Progenitor cell of endocrine pancreas (in vitro differentiated cells): Measurements from ENCODE around the gene ARL6IP1. TPM values are rescaled to one million over a fixed set of nuclear protein-coding genes. Genes with fewer than 3 reads are reported as not detected.
A peak's percentile ranks its signal among the peaks of the same experiment; 100 is the strongest.

Experiments used
- DNase-seq: peaks from one replicate; pipeline ENCODE4 v3.0.0; 2021; ENCODE audit warnings: low spot score; ENCODE audit not compliant: unreplicated experiment
- H3K27ac Mint-ChIP-seq: 2 replicates; pipeline ENCODE4 v1.8.0; 2021; ENCODE audit warnings: mild to moderate bottlenecking, moderate library complexity, mixed read lengths
- H3K27me3 Mint-ChIP-seq: 2 replicates; pipeline ENCODE4 v1.8.0; 2021; ENCODE audit warnings: mixed read lengths
- H3K36me3 Mint-ChIP-seq: 2 replicates; pipeline ENCODE4 v1.8.0; 2022; ENCODE audit warnings: mixed read lengths; ENCODE audit not compliant: insufficient read depth
- H3K4me1 Mint-ChIP-seq: 2 replicates; pipeline ENCODE4 v1.8.0; 2021; ENCODE audit warnings: low read depth, mixed read lengths
- H3K4me3 Mint-ChIP-seq: 2 replicates; pipeline ENCODE4 v1.8.0; 2021; ENCODE audit warnings: low read depth, mild to moderate bottlenecking, moderate library complexity, mixed read lengths
- H3K9me3 Mint-ChIP-seq: 2 replicates; pipeline ENCODE4 v1.8.0; 2021; ENCODE audit warnings: low read depth, mixed read lengths
- CTCF ChIP-seq: fragments of 200-600 bp; sonication (generic); IDR thresholded peaks from one replicate; pipeline ENCODE4 v1.5.0; 2021; ENCODE audit warnings: antibody characterized with exemption, mild to moderate bottlenecking; ENCODE audit not compliant: unreplicated experiment
- total RNA-seq: library from RNA; stranded (reverse); gene quantifications from 2 replicates; pipeline ENCODE4 v1.2.1, GENCODE V29; 2021

The ARL6IP1 gene
- total RNA-seq, 1 donor from 2014 or later = 179 TPM

- TF ChIP-seq CTCF = no peak
- Mint-ChIP-seq H3K4me3 (no peak overlapping the region), H3K27ac (no peak overlapping the region), H3K4me1 (peaks cover 6% of the 10 kb centered on the region), H3K27me3 (no peaks in the 10 kb centered on the region), H3K36me3 (peaks cover 26% of the 10 kb centered on the region), H3K9me3 (no peaks in the 10 kb centered on the region)
- DNase-seq = no peak
These were observed 4.0 kb upstream of the ARL6IP1 start for GRCh38 chr16:18805257-18805773.

- TF ChIP-seq CTCF = no peak
- Mint-ChIP-seq H3K36me3 (peaks cover 21% of the 10 kb centered on the region), H3K9me3 (no peaks in the 10 kb centered on the region), H3K27me3 (no peaks in the 10 kb centered on the region), H3K4me3 (no peak overlapping the region), H3K27ac (no peak overlapping the region), H3K4me1 (peaks cover 14% of the 10 kb centered on the region)
- no peak for DNase-seq
These were observed 3.2 kb upstream of the ARL6IP1 start for GRCh38 chr16:18804540-18804939.

GRCh38 chr16:18803569-18804462 lies 2.5 kb upstream of the ARL6IP1 start:
- no peak overlapping the region for H3K4me3 Mint-ChIP-seq
- H3K9me3 Mint-ChIP-seq = no peaks in the 10 kb centered on the region
- no peak for TF ChIP-seq CTCF
- no peak for DNase-seq
- H3K27ac Mint-ChIP-seq = peak overlapping the region; percentile 75
- H3K27me3 Mint-ChIP-seq = no peaks in the 10 kb centered on the region
- H3K36me3 Mint-ChIP-seq = peaks cover 16% of the 10 kb centered on the region
- peaks cover 18% of the 10 kb centered on the region for H3K4me1 Mint-ChIP-seq

GRCh38 chr16:18802767-18803343 lies 1.5 kb upstream of the ARL6IP1 start:
- Mint-ChIP-seq H3K27ac (peak overlapping the region; percentile 75), H3K36me3 (peaks cover 10% of the 10 kb centered on the region), H3K4me3 (peak overlapping the region; percentile 94), H3K4me1 (peaks cover 18% of the 10 kb centered on the region), H3K9me3 (no peaks in the 10 kb centered on the region), H3K27me3 (no peaks in the 10 kb centered on the region)
- no peak for TF ChIP-seq CTCF
- DNase-seq = no peak

GRCh38 chr16:18800775-18801144 lies 589 bp downstream of the ARL6IP1 start:
- Mint-ChIP-seq H3K4me1 (peaks cover 23% of the 10 kb centered on the region), H3K36me3 (peaks cover 10% of the 10 kb centered on the region), H3K9me3 (no peaks in the 10 kb centered on the region), H3K27me3 (no peaks in the 10 kb centered on the region), H3K27ac (peak overlapping the region; percentile 98), H3K4me3 (peak overlapping the region; percentile 94)
- no peak for TF ChIP-seq CTCF
- no peak for DNase-seq
